B cell (primary cell): ENCODE results near the gene EGFR.

Experiments
- CTCF ChIP-seq: fragments of 200-600 bp; IDR thresholded peaks from one replicate; pipeline ENCODE4 v1.8.0; 2022; ENCODE audit warnings: antibody characterized with exemption, mild to moderate bottlenecking
- EZH2 ChIP-seq: IDR thresholded peaks from 2 replicates; pipeline ENCODE4 v1.6.1; 2012; ENCODE audit warnings: borderline replicate concordance, low read depth, mild to moderate bottlenecking, moderate library complexity, low read length; ENCODE audit not compliant: insufficient read depth, poor library complexity, severe bottlenecking

GRCh38 chr7:55178292-55178862 is 159.6 kb downstream of the EGFR start:
- no peak for TF ChIP-seq CTCF
- TF ChIP-seq EZH2: no peak
